AG09319 (cell line): ENCODE results near the gene L3MBTL4.

Experiments
- DNase-seq: peaks from one replicate; pipeline ENCODE4 v3.0.0-alpha.2; 2010; ENCODE audit warnings: low read depth; ENCODE audit errors: extremely low read depth
- CTCF ChIP-seq: IDR thresholded peaks from 2 replicates; pipeline ENCODE4 v1.5.1; 2011; ENCODE audit warnings: low read depth, mild to moderate bottlenecking, inconsistent platforms, low read length, moderate library complexity

Gene L3MBTL4

GRCh38 chr18:6222271-6222670 lies 192.4 kb downstream of the L3MBTL4 start:
- no peak for DNase-seq
- no peak for TF ChIP-seq CTCF

- DNase-seq: no peak
- TF ChIP-seq CTCF: no peak
These were observed 193.1 kb downstream of the L3MBTL4 start for GRCh38 chr18:6221602-6222014.

GRCh38 chr18:6220129-6220528 lies 194.6 kb downstream of the L3MBTL4 start:
- no peak for TF ChIP-seq CTCF
- no peak for DNase-seq

DNA sequence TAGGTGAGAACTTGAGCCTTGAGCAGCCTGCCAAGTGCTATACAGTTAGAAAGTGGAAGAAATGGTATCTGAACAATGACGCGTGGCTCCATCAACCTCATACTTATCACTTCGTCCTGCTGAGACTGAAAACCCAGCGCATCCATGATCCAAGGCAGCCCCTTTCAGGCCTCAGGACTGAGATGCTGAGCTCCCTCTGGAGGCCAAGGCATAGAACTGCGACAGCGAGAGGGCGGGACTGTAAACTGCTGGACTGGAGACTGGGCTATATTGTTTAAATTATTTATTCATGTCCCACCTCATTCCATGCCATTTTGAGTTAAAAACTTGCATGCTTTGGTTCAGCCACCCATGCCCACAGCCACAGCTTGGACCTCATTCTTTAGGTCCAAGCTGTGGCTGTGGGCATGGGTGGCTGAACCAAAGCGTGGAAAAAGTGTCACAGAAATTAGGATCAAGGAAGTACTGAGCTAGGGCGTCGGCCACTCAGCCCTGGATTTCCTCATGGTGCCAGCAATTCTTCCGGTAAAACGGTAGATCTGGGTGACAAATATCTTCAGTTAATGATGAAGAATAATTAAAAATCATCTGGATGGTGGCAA lies 195.5 kb downstream of the L3MBTL4 start:
- peak; percentile 14 for DNase-seq
- TF ChIP-seq CTCF: peak; percentile 94

- no peak for TF ChIP-seq CTCF
These were observed 198.8 kb downstream of the L3MBTL4 start for GRCh38 chr18:6215888-6216287.

DNA sequence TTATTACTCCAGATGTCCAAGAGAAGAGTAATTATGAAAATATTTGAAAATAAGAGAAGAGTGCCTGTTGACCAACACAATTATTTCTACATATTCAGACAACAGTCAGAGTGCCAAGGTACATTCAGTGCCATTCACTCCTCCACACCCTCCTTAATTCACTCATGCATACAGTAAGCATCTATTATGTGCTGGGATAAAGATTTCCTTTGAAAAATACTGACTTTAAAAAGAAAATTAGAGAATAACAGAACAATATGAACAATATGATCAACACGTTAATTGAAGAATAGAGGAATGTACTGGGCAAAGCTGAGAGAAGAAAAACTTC lies 203.6 kb downstream of the L3MBTL4 start:
- TF ChIP-seq CTCF: no peak
- DNase-seq: no peak

More at GRCh38 chr18:6215888-6216287, 198.8 kb downstream of the L3MBTL4 start:
- DNase-seq: no peak

- DNase-seq: no peak
- TF ChIP-seq CTCF: no peak
These were observed 204.2 kb downstream of the L3MBTL4 start for GRCh38 chr18:6210349-6211173.
